Measurements from ENCODE around the gene HBP1.

GRCh38 chr7:107196834-107197610, 28.2 kb downstream of the HBP1 start:
- TF ChIP-seq CTCF (IDR thresholded peaks at IDR 0.05) (no peak), POLR2A (IDR thresholded peaks at IDR 0.05) (no peak)

Measured in lower leg skin (tissue), 3 donors.